ENCODE data around the gene ACER3. TPM values are rescaled to one million over a fixed set of nuclear protein-coding genes. Genes with fewer than 3 reads are reported as not detected.

ACER3 gene
- total and polyA plus RNA-seq, 2 experiments from 2014 or later = 6.2 to 26.5 TPM

DNA sequence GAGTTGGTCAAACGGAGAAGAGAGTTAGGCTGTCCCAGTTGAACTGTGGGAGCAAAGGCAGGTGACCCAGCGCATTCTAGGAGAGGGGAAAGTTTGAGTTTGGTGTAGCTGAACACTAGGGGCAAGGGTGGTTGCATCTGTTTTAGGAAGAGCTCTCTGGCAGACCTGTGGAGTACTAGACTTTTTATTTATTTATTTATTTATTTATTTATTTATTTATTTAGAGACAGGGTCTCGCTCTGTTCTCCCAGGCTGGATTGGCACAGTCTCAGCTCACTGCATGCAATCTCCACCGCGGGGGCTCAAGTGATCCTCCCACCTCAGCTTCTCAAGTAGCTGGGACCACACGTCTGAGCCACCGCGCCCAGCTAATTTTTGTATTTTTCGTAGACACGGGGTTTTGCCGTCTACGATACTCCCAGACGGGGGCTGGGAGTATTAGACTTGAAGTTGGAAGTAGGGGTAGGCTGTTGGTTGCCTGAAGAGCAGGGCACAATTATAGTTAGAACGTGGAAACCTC, 950 bp upstream of the ACER3 start:
- Histone ChIP-seq H3K4me2 (peak overlapping the region; percentile 71), H3K4me3 (no peak overlapping the region), H3K27me3 (ENCODE audit: insufficient read depth) (no peaks in the 10 kb centered on the region), H4K20me1 (replicated peaks; ENCODE audit: insufficient read depth) (peaks cover 8% of the 10 kb centered on the region; the same call in 1 of the 2 replicates), H3F3A (replicated peaks; ENCODE audit: low read depth) (no peaks in the 10 kb centered on the region), H3K9me2 (ENCODE audit: insufficient read depth) (no peaks in the 10 kb centered on the region), H3K36me3 (ENCODE audit: insufficient read depth) (no peaks in the 10 kb centered on the region), H3K27ac (ENCODE audit: low read depth) (peak overlapping the region; percentile 62; the same call in 1 of the 2 replicates), H3K79me2 (replicated peaks; ENCODE audit: insufficient read depth) (peaks cover 15% of the 10 kb centered on the region), H3K4me1 (ENCODE audit: insufficient read depth) (peaks cover 19% of the 10 kb centered on the region), H2AFZ (peak overlapping the region; percentile 93)
- ATAC-seq (no peak), DNase-seq (ENCODE audit: low spot score) (peak; percentile 10)
- peaks cover 18% of the 10 kb centered on the region for H3K4me1 Mint-ChIP-seq
- H3K4me3 Mint-ChIP-seq = peak overlapping the region; percentile 13; the same call in 1 of the 3 replicates
- H3K36me3 Mint-ChIP-seq (ENCODE audit: low read depth) = no peaks in the 10 kb centered on the region
- peaks cover 8% of the 10 kb centered on the region for H3K27me3 Mint-ChIP-seq (ENCODE audit: insufficient read depth, low read depth, poor library complexity)
- TF ChIP-seq NANOG (IDR thresholded peaks at IDR 0.05; ENCODE audit: borderline replicate concordance) (no peak), STAT1 (IDR thresholded peaks at IDR 0.05; ENCODE audit: unreplicated experiment) (no peak), EZH2phosphoT487 (IDR thresholded peaks at IDR 0.05; ENCODE audit: unreplicated experiment) (no peak), CREB1 (CRISPR knock-in tag; IDR thresholded peaks at IDR 0.05; ENCODE audit: low read depth) (no peak)
- TF ChIP-seq, protein P1, sequence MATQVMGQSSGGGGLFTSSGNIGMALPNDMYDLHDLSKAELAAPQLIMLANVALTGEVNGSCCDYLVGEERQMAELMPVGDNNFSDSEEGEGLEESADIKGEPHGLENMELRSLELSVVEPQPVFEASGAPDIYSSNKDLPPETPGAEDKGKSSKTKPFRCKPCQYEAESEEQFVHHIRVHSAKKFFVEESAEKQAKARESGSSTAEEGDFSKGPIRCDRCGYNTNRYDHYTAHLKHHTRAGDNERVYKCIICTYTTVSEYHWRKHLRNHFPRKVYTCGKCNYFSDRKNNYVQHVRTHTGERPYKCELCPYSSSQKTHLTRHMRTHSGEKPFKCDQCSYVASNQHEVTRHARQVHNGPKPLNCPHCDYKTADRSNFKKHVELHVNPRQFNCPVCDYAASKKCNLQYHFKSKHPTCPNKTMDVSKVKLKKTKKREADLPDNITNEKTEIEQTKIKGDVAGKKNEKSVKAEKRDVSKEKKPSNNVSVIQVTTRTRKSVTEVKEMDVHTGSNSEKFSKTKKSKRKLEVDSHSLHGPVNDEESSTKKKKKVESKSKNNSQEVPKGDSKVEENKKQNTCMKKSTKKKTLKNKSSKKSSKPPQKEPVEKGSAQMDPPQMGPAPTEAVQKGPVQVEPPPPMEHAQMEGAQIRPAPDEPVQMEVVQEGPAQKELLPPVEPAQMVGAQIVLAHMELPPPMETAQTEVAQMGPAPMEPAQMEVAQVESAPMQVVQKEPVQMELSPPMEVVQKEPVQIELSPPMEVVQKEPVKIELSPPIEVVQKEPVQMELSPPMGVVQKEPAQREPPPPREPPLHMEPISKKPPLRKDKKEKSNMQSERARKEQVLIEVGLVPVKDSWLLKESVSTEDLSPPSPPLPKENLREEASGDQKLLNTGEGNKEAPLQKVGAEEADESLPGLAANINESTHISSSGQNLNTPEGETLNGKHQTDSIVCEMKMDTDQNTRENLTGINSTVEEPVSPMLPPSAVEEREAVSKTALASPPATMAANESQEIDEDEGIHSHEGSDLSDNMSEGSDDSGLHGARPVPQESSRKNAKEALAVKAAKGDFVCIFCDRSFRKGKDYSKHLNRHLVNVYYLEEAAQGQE (IDR thresholded peaks at IDR 0.05; ENCODE audit: unreplicated experiment) = no peak
- no peaks in the 10 kb centered on the region for H3K9me3 Mint-ChIP-seq
- H3K27ac Mint-ChIP-seq = no peak overlapping the region; the same call in 1 of the 2 replicates

DNA sequence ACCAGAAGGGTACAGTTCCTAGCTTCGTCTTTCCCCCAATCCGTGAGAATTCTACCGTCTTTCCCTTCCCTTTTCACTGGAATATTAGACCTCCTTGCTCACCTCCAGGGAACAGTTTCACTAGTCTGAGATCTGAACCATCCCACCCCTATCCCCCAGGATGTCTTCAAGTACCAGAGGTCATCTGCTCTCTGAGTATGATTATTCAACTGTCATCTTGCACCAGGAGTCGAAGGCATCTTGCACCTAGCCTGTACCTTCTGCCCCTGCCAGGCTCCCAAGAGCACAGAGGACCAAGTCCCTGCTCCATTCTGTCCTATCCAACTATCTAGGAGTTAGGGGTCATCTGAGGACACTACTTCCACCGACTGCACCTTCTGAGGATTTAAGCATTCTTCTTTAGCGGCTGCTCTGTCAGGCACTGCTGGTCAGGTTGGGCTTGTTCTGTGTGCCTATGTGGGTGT, 804 bp downstream of the ACER3 start:
- 0 out of 2 replicates have a peak overlapping the region, but pooled peaks have one; percentile 94 for H2AFZ ChIP-seq
- Mint-ChIP-seq H3K4me1 (peaks cover 18% of the 10 kb centered on the region), H3K4me3 (peak overlapping the region; percentile 88), H3K36me3 (ENCODE audit: low read depth) (no peaks in the 10 kb centered on the region; the same call in 2 of the 3 replicates), H3K27me3 (ENCODE audit: insufficient read depth, low read depth, poor library complexity) (peaks cover 8% of the 10 kb centered on the region), H3K27ac (peak overlapping the region; percentile 85), H3K9me3 (no peaks in the 10 kb centered on the region)
- no peaks in the 10 kb centered on the region for H3K27me3 ChIP-seq (ENCODE audit: insufficient read depth)
- DNase-seq (ENCODE audit: low spot score) (peak; percentile 6), ATAC-seq (peak; percentile 4)
- peak overlapping the region; percentile 96 for H3K4me3 ChIP-seq
- H3K9me2 ChIP-seq (ENCODE audit: insufficient read depth) = no peaks in the 10 kb centered on the region
- H3K79me2 ChIP-seq (replicated peaks; ENCODE audit: insufficient read depth) = peaks cover 17% of the 10 kb centered on the region
- peaks cover 8% of the 10 kb centered on the region; the same call in 1 of the 2 replicates for H4K20me1 ChIP-seq (replicated peaks; ENCODE audit: insufficient read depth)
- no peaks in the 10 kb centered on the region for H3K36me3 ChIP-seq (ENCODE audit: insufficient read depth)
- peak overlapping the region; percentile 89 for H3K4me2 ChIP-seq
- no peaks in the 10 kb centered on the region for H3F3A ChIP-seq (replicated peaks; ENCODE audit: low read depth)
- H3K27ac ChIP-seq (ENCODE audit: low read depth) = no peak overlapping the region
- peaks cover 19% of the 10 kb centered on the region for H3K4me1 ChIP-seq (ENCODE audit: insufficient read depth)
- TF ChIP-seq, protein P2, sequence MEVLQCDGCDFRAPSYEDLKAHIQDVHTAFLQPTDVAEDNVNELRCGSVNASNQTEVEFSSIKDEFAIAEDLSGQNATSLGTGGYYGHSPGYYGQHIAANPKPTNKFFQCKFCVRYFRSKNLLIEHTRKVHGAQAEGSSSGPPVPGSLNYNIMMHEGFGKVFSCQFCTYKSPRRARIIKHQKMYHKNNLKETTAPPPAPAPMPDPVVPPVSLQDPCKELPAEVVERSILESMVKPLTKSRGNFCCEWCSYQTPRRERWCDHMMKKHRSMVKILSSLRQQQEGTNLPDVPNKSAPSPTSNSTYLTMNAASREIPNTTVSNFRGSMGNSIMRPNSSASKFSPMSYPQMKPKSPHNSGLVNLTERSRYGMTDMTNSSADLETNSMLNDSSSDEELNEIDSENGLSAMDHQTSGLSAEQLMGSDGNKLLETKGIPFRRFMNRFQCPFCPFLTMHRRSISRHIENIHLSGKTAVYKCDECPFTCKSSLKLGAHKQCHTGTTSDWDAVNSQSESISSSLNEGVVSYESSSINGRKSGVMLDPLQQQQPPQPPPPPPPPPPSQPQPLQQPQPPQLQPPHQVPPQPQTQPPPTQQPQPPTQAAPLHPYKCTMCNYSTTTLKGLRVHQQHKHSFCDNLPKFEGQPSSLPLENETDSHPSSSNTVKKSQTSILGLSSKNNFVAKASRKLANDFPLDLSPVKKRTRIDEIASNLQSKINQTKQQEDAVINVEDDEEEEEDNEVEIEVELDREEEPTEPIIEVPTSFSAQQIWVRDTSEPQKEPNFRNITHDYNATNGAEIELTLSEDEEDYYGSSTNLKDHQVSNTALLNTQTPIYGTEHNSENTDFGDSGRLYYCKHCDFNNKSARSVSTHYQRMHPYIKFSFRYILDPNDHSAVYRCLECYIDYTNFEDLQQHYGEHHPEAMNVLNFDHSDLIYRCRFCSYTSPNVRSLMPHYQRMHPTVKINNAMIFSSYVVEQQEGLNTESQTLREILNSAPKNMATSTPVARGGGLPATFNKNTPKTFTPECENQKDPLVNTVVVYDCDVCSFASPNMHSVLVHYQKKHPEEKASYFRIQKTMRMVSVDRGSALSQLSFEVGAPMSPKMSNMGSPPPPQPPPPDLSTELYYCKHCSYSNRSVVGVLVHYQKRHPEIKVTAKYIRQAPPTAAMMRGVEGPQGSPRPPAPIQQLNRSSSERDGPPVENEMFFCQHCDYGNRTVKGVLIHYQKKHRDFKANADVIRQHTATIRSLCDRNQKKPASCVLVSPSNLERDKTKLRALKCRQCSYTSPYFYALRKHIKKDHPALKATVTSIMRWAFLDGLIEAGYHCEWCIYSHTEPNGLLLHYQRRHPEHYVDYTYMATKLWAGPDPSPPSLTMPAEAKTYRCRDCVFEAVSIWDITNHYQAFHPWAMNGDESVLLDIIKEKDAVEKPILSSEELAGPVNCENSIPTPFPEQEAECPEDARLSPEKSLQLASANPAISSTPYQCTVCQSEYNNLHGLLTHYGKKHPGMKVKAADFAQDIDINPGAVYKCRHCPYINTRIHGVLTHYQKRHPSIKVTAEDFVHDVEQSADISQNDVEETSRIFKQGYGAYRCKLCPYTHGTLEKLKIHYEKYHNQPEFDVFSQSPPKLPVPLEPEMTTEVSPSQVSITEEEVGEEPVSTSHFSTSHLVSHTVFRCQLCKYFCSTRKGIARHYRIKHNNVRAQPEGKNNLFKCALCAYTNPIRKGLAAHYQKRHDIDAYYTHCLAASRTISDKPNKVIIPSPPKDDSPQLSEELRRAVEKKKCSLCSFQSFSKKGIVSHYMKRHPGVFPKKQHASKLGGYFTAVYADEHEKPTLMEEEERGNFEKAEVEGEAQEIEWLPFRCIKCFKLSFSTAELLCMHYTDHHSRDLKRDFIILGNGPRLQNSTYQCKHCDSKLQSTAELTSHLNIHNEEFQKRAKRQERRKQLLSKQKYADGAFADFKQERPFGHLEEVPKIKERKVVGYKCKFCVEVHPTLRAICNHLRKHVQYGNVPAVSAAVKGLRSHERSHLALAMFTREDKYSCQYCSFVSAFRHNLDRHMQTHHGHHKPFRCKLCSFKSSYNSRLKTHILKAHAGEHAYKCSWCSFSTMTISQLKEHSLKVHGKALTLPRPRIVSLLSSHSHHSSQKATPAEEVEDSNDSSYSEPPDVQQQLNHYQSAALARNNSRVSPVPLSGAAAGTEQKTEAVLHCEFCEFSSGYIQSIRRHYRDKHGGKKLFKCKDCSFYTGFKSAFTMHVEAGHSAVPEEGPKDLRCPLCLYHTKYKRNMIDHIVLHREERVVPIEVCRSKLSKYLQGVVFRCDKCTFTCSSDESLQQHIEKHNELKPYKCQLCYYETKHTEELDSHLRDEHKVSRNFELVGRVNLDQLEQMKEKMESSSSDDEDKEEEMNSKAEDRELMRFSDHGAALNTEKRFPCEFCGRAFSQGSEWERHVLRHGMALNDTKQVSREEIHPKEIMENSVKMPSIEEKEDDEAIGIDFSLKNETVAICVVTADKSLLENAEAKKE (CRISPR knock-in tag; IDR thresholded peaks at IDR 0.05) = no peak
- TF ChIP-seq CTCF (conservative IDR thresholded peaks at IDR 0.05; ENCODE audit: low read depth in 2 of 2) = no peak
- TF ChIP-seq STAT1 (IDR thresholded peaks at IDR 0.05; ENCODE audit: unreplicated experiment) = no peak
- TF ChIP-seq ZNF331 (CRISPR knock-in tag; IDR thresholded peaks at IDR 0.05; ENCODE audit: low read depth) = no peak
